ENCODE results near the gene ZNF169. TPM values are rescaled to one million over a fixed set of nuclear protein-coding genes. Genes with fewer than 3 reads are reported as not detected.
A peak's percentile ranks its signal among the peaks of the same experiment; 100 is the strongest.

The ZNF169 gene
- total RNA-seq, 1 experiment from 2014 or later = 5.0 TPM

- H3K4me1 Mint-ChIP-seq = peaks cover 3% of the 10 kb centered on the region; the same call in 1 of the 2 replicates
- no peaks in the 10 kb centered on the region for H3K27me3 Mint-ChIP-seq (ENCODE audit: low read depth)
- ChIA-PET CTCF (no interaction called here), POLR2A (no interaction called here)
- no peak for DNase-seq (ENCODE audit: low spot score)
- no peaks in the 10 kb centered on the region for H3K36me3 Mint-ChIP-seq
- TF ChIP-seq FOXK1 (CRISPR knock-in tag; IDR thresholded peaks at IDR 0.05) (no peak), HMGA2 (CRISPR knock-in tag; IDR thresholded peaks at IDR 0.05) (no peak), ZNF317 (CRISPR knock-in tag; IDR thresholded peaks at IDR 0.05; ENCODE audit: borderline replicate concordance, low read depth) (peak; percentile 67; the same call in 1 of the 2 replicates), E2F1 (CRISPR knock-in tag; IDR thresholded peaks at IDR 0.05) (no peak)
- no peak overlapping the region for H3K27ac Mint-ChIP-seq
- H3K9me3 Mint-ChIP-seq = peaks cover 20% of the 10 kb centered on the region
- H3K4me3 Mint-ChIP-seq = no peak overlapping the region
- ATAC-seq = no peak
Observed at GRCh38 chr9:94245651-94246050, 13.4 kb upstream of the ZNF169 start.

- no peak for ATAC-seq
- H3K4me1 Mint-ChIP-seq = peaks cover 10% of the 10 kb centered on the region
- H3K27me3 Mint-ChIP-seq (ENCODE audit: low read depth) = no peaks in the 10 kb centered on the region
- H3K4me3 Mint-ChIP-seq = no peak overlapping the region
- POLR2A ChIA-PET = no interaction called here
- no peak for DNase-seq (ENCODE audit: low spot score)
- H3K9me3 Mint-ChIP-seq = no peaks in the 10 kb centered on the region
- no peaks in the 10 kb centered on the region for H3K36me3 Mint-ChIP-seq
- no peak overlapping the region for H3K27ac Mint-ChIP-seq
- CTCF ChIA-PET = no interaction called here
- TF ChIP-seq ATF6 (CRISPR knock-in tag; IDR thresholded peaks at IDR 0.05) (no peak), ZNF532 (CRISPR knock-in tag; IDR thresholded peaks at IDR 0.05; ENCODE audit: borderline replicate concordance) (no peak), TEAD4 (CRISPR knock-in tag; IDR thresholded peaks at IDR 0.05) (no peak), ZBTB21 (CRISPR knock-in tag; IDR thresholded peaks at IDR 0.05; ENCODE audit: borderline replicate concordance) (no peak), CREM (CRISPR knock-in tag; IDR thresholded peaks at IDR 0.05) (no peak), E2F1 (CRISPR knock-in tag; IDR thresholded peaks at IDR 0.05) (no peak), RELA (CRISPR knock-in tag; IDR thresholded peaks at IDR 0.05; ENCODE audit: borderline replicate concordance) (no peak), NFATC4 (CRISPR knock-in tag; IDR thresholded peaks at IDR 0.05) (no peak), NR2C2 (CRISPR knock-in tag; IDR thresholded peaks at IDR 0.05) (no peak), ZNF317 (CRISPR knock-in tag; IDR thresholded peaks at IDR 0.05; ENCODE audit: borderline replicate concordance, low read depth) (no peak), HMGA2 (CRISPR knock-in tag; IDR thresholded peaks at IDR 0.05) (no peak), ERG (CRISPR knock-in tag; IDR thresholded peaks at IDR 0.05) (no peak), GTF2I (CRISPR knock-in tag; conservative IDR thresholded peaks at IDR 0.05) (no peak), TP53 (CRISPR knock-in tag; IDR thresholded peaks at IDR 0.05) (no peak), ATF1 (CRISPR knock-in tag; IDR thresholded peaks at IDR 0.05) (no peak), TEAD1 (CRISPR knock-in tag; IDR thresholded peaks at IDR 0.05) (no peak), CTCF (IDR thresholded peaks at IDR 0.05) (no peak), FOXP1 (CRISPR knock-in tag; IDR thresholded peaks at IDR 0.05; ENCODE audit: borderline replicate concordance) (no peak), ZNF232 (CRISPR knock-in tag; IDR thresholded peaks at IDR 0.05) (no peak)
Observed at GRCh38 chr9:94250456-94250855, 8.6 kb upstream of the ZNF169 start.

Measured in WTC11 (cell line).